Measurements from ENCODE around the gene VPS37B.

The VPS37B gene

DNA sequence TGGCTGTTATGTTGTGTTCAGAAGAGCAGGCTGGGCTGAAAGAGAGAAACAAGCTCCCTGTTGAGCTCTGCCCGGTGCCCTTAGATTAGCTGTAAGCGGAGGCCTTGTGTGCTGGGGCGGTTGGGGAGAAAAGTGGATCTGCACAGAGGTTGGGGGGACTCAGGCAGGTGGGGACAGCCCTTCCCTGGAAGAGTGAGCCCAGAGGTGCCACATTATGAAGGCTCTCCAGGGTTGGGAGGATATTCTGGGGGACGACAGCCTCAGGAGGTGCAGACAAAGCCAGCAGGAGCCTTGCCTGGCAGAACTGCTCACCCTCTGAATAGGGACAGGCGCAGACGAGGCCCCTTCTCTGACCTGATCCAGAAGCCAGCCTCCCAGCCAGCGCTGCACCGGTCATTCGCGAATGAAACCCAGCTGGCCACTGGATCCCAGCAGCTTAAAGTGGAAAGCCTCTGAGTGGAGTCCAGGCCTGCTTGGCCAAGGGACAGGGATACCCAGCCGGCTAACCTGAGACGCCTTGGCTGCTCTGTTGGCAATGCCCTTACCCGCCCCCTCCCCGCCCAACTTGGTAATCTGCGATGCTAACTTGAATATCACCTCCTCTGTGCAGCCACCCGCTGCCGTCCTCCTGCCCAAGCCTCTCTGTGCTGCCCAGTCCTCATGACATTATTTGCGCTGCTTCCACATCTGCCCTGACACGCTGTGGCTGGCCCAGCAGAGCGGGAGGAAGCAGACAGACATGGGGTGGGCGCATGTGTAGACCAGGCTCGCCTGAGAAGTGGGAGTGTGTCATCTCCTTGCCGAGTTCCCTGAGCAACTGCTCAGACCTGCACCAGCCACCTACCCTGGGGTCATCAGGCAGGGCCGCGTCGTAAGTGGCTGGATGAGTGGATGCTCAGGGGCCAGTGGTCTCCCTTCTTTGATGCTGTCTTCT, 55.1 kb downstream of the VPS37B start:
- no peak for DNase-seq (ENCODE audit: low spot score)

DNA sequence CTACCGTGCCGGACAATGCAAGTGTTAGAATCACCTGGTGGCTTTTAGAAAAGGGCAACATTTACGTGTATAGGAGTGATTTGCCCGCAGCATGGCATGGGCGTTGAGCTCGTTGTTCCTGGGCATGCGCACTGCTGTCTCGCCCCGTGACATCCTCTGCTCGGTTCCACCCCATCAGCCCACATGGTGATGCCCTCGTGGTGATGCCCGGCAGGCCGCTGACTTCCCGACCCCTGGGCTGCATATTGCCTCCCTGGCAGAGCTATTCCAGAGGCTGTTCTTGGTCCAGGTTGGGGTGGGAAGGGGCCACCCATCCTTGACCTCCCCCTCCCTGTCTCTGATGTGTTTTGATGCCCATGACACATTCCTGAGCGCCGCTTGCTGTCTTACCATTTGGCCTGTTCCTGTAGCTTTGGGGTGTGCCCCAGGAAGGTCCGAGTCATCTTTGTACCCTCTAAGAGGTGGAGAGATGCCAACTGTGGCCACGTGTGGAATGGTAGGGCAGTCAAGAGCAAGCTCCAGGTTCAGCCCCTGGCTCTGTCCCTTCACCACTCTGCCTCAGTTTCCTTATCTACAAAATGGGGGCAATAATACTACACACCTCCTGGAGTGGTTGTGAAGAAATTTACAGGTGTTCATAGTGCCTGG, 55.9 kb downstream of the VPS37B start:
- no peak for DNase-seq (ENCODE audit: low spot score)

DNA sequence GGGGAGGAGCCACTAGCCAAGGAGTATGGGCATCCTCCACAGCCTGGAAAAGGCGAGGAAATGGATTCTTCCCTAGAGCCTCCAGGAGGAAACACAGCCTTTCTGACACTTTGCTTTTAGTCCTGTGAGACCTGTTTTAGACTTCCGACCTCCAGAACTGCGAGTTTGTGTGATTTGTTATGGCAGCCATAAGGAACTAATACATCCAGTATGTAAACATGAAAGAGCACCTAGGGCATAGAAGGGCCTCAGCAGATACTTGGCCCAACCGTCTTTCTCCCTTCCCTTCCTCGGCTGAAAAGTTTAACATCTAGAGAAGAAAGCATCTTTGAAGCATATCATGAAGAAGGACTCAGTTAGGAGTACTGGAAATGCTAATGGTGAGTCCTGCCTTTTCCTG, 57.1 kb downstream of the VPS37B start:
- no peak for DNase-seq (ENCODE audit: low spot score)

DNA sequence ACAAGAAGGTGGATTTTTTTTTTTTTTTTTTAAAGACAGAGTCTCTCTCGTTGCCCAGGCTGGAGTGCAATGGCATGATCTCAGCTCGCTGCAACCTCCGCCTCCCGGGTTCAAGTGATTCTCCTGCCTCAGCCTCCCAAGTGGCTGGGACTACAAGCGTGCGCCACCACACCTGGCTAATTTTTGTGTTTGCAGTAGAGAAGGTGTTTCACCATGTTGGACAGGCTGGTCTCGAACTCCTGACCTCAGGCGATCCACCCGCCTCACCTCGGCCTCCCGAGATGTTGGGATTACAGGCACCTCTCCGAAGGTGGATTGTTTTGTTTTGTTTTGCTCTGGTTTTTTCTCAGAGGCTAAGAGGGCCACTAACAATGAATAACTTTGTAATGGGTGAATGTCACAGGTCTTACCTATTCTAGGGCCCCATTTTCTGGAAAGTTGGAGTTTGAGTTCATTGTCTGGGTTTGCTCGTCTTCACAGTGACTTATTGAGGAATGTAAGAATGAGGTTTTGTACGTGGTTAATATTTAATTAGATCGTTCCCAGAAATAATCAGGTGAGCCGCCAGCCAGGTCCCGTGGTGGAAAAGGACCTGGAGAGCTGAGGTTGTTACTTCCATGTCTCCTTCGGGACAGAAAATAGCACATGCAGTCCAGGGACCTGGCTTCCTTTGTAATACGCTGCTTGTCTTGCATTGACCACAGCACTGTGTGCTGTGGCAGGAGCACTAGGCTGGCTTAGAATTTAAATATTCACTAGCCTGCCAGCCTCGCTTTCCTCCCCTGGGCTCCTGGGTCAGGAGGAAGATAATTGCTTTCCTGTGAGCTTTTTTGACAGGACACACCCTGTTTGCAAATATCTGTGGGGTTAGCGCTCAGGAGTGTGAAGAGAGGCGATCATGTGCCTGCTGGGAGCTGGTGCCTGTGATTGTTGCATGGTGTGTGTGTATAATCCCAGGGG, 58.3 kb downstream of the VPS37B start:
- no peak for DNase-seq (ENCODE audit: low spot score)

DNA sequence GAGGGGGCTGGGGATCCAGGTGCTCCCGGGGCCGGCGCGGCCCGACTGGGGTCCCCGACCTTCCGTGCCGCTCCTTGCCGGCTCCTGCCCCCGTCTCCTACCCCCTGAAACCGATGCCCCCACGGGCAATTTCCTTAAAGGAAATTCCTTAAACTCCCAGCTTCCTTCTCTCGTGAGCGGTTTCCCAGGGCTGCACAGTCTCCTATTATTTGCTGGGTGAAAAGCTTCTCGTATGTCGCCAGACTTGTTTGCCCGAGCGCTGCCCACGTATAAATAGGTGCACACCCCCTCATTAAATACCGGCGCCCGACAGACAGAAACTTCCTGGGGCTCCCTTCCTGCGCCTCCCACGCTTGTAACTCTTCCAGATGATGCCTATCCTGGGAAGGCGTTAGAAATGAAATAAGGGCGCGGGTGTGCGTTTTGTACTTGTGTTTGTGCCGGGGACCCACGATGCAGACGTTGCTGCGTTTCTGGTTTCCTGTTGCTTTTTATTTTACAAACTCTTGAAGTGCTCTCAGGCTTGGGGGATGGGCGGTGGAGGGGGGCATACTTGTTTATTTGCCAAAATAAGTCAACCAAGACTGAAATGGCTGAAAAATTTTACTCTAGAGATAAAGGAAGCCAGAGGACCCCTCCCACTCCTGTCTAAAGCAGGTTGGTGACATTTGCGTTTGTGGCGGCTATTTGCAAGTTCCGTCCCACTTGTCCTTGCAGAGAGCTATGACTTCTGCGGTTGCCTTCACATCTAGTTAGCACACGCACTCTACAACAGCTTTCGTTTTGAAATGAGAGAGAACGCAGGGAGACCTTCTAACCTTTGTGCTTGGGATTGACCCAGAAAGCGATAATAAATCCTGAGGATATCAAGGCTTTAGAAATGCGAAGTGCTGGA, 59.6 kb downstream of the VPS37B start:
- DNase-seq (ENCODE audit: low spot score) = no peak

DNA sequence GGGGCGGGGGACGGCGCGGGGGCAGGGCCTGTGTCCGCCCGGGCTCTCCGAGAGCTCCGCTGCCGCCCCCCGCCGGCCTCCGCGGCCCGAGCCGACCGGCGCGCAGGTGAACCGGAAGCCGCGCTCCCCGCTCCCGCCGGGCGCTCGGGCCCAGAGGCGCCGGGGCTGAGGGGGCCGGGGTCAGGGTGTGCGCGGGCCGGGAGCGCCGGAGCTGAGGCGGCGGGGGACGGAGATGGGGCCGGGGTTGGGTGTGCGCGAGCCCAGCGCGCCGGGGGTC, 60.2 kb downstream of the VPS37B start:
- no peak for DNase-seq (ENCODE audit: low spot score)

DNA sequence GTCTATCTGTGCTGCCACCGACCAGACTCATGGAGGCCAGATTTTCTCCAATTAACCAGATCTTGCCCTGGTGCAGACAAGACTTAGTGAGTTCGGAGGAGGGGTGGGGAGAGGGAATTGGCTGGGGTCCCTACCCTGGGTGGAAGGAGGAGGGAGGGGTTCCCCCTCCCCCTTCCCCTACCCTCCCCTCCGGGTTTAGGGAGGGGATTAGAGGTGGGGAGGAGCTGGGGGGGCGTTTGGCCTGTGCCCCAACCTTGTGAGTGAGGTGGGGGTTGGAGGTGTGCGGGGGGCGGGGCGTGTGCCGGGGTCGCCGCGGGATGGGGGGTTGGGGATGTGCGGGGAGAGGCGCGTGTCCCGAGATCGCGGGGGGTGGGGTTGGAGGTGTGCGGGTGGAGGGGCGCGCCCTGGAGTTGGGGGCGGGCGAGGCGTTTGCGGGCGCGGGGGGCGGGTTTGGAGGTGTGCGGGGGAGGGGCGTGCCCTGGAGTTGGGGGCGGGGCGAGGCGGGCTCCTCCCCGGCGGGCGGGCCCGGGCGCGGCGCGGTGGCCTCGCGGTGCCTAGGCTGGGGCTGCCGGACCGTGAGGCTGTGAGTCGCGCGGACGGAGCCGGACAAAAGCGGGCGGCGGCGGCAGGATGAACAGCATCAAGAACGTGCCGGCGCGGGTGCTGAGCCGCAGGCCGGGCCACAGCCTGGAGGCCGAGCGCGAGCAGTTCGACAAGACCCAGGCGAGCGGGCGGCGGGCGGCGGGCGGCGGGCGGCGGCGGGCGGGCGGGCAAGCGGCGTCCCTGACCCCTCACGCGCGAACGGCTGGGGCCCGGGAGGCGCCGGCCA, 60.8 kb downstream of the VPS37B start, which contains the start of gene HIP1R:
Gene HIP1R, plus strand, starts transcription at position 537 of the 829 bp plus-strand sequence. Its CDS starts 94 bp downstream, at position 631.
- no peak for DNase-seq (ENCODE audit: low spot score)

DNA sequence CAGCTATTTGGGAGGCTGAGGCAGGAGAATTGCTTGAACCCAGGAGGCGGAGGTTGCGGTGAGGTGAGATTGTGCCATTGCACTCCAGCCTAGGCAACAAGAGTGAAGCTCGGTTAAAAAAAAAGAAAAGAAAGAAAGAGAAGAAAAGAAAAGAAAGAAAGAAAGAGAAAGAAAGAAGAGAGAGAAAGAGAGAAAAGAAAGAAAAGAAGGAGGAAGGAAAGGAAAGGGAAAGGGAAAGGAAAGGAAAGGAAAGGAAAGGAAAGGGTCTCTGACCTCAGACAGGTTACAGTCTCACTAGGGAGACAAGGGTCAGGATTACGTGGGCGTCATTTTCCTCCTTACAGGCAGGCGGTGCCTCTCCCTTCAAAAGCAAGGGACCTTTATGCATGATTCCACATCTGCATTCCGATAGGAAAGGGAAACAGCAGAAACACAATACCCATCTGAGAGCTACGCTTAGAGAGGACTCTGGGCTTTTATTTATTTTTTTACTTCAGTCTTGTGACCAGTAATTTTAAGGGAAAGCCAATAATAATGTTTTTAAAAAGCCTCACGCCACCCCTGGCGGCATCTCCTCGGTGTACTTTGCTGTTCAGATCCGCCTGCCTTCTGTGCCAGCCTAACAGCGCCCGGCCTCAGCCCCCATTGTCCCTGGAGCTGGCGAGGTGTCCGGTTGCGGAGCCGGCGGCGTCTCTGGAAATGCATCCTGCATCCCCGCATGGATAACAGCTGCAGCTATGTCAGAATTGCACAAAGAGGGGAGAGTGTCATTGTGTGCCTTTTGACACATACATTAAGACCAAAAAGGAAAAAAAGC, 61.6 kb downstream of the VPS37B start:
- peak; percentile 63 for DNase-seq (ENCODE audit: low spot score)

DNA sequence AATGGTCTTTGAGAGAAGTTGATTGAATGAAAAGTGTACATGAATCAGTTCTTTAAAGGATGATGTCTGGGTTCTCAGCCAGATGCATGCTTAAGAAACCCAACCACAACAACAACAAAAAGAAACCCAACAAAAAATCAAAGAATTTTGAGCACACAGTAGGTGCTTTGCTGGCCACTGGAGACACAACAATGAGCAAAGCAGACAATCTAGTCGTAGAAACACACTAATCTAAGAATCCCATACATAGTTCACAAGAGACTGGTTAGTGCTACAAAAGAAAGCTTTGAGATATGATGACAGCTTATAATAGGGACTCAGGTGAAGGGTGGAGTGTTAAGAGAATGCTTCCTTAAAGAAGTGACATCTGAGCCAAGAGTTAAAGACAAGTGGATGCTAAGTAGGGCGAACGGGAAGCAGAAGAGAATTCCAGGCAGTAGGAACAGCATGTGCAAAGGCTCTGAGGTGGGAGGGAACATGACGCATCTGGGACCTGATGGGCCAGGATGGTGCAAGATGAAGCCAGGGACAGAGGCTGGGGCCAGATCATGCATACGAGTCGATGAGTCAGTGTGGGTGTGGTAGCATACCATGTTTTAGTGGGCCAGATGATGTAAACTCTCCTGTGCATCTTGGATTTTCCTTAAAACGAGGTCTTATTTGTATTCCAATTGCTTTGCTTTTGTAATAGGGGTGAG, 65.3 kb downstream of the VPS37B start:
- DNase-seq (ENCODE audit: low spot score) = no peak

DNA sequence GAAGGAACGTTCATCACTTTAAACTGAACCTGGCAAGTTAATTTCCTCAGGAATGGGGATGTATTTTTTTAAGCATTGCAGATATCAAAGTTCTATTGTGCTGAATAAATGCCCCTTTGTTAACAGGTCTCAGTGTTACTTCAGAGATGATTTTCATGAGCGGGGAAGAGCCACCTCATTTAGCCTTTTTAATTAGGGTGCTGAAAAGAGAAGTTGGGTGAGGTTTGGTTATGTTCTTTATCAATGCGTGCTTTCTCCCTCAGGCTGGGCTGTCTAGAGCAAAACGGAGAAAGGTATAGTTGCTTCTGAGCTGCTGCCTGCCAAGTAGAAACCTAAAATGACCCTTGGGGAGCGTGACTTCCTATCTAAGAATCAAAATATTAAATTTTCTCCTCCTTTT, 68.7 kb downstream of the VPS37B start:
- DNase-seq (ENCODE audit: low spot score) = no peak

DNA sequence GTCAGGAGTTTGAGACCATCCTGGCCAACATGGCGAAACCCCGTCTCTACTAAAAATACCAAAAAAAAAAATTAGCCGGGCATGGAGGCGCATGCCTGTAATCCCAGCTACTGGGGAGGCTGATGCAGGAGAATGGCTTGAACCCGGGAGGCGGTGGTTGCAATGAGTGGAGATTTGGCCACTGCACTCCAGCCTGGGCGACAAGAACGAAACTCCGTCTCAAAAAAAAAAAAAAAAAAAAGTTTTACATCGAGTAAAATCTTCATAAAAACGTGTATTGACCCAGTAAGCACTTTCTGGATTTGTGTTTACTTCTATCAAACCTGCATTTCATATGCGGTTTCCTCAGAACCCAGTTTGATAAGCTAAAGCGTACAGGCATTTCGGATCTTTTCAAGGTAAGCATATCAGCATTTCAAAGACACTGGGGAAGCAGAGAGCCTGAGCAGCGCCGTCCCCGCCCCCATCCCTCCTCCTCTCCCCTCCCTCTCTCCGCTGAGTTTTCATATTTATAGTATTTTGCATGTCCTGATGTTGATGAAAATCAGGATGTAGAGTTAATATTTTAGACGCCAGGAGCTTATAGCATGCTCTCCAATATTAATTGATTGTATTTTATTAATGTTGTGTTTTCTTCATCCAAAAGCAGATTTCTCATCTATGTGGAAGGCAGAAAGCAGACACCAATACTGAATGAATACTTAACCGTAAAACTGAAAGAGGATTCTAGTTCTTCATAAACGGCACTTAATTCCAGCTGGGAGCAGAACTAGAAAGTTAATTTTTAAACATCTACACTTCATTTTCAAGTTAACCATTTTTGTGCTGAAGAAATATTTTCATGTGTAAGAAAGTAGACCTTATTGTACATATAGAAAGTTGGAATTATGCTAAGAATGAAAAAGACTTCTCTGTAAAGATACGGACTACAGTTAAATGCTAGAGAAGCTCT, 69.9 kb downstream of the VPS37B start:
- DNase-seq (ENCODE audit: low spot score) = no peak

DNA sequence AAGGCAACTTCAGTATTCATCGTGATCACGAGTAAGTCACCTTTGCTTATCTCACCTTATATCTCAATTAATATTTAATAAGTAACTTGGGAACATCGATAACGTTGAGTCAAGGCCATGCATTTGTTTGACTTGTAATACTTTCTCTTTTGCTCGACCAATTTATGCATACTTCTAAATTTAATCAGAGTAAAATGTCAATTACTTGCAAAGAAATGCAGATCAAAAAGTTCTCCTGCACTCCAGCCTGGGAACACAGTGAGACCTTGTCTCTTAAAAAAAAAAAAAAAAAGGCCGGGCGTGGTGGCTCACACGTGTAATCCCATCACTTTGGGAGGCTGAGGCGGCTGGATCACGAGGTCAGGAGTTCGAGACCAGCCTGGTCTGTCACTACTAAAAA, 72.5 kb downstream of the VPS37B start:
- no peak for DNase-seq (ENCODE audit: low spot score)

DNA sequence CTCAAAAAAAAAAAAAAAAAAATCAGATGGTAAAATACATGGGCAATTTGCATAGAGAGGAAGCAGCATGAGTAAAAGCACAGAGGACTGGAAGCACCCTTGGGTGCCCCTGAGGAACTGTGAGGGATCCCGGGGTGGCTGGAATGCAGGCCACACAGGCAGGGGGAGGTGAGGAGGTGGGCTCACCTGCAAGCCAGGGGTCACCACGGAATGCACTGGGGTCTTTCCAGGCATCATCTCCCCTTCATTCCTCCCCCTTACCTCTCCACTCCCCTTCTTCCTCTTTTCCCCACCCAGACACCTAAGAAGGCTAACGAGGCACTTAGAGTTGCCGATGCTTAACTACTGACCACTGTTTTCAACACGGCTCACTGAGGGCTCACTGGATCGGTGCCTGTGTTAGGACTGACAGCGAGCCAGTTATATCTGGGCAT, 75.1 kb downstream of the VPS37B start:
- DNase-seq (ENCODE audit: low spot score) = no peak

DNA sequence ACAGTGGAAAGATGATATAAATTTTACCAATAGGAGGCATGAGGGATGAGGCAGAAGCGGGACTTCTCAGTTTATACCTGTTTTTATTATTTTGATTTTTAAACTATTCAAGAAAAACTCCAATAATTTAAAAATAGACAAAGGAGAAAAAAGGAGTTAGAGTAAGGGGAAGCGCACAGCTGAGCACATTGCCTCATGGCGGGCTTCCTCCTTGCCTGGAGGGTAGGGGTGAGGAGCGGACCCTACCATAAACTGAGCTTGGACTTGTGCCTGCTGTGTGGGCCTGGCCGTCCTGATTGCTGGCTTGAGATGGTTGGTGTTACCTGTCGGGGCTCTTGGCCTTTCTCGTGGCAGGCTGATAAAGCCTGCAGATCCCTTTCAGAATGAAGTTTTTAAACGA, 75.8 kb downstream of the VPS37B start:
- DNase-seq (ENCODE audit: low spot score) = no peak

DNA sequence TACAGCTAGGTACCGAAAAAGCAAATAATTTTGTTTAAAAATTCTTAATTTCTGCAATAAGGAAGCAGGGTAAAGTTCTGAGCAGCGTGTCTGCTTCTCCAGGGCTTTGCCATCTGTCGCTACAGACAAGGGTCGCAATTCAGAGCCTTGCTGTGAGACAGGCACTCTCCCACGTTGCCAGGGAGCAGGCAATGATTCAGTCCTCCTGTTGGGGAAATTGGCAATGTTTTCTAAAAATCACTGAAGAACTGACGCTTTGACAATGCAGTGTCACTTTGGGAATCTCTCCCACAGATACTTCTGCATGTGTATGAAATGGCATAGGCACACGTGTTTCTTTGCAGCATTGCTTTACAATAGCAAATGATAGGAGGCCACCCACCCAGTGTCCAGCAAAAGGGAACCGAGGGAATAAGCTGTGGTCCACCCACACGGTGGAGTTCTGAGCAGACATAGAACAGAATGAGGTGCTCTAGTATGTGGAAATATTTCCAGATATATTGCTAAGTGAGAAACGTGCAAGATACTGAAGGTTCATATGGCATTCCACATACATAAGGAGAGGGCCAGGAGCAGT, 76.6 kb downstream of the VPS37B start:
- no peak for DNase-seq (ENCODE audit: low spot score)

Data from SK-N-DZ (cell line).